HCT116 (cell line): ENCODE measurements around the gene CCRL2. TPM values are rescaled to one million over a fixed set of nuclear protein-coding genes. Genes with fewer than 3 reads are reported as not detected.

Source experiments
- ATAC-seq: fragments of 200-7000 bp; cut with Tn5 transposase; 2 replicates; pipeline ENCODE4 v1.9.1; 2020; ENCODE audit warnings: mild to moderate bottlenecking, moderate library complexity
- BruUV-seq: library from RNA; stranded (reverse); fragments of 400-500 nt; replicated peaks from 2 replicates; lab custom pipeline; 2021; lab: Mats Ljungman, UMichigan
- CTCF ChIA-PET: fragments of 300-600 bp; sonication (Branson Sonifier 250); formaldehyde crosslinking; loops from one replicate; lab custom pipeline; 2021; ENCODE audit warnings: antibody characterized with exemption; lab: Charles Lee
- POLR2A ChIA-PET: fragments of 300-600, 350-600 bp; sonication (Branson Sonifier 250); formaldehyde crosslinking; loops from one replicate; lab custom pipeline; 2021; ENCODE audit warnings: antibody characterized with exemption; lab: Charles Lee
- RAD21 ChIA-PET, 2 experiments: fragments of 300-600 bp; sonication (Branson Sonifier 250); formaldehyde crosslinking; loops; one replicate each; lab custom pipeline; 2023; ENCODE audit warnings: low total read pairs in 2 of 2; ENCODE audit not compliant: uncharacterized antibody in 2 of 2, unreplicated experiment in 2 of 2, low non-redundant PET in 1 of 2; lab: Charles Lee
- DNase-seq: peaks from one replicate; pipeline ENCODE4 v3.0.0-alpha.2; 2010; ENCODE audit warnings: low read depth, low spot score
- H2AFZ ChIP-seq: fragments of 200-600 bp; shearing (Covaris generic), sonication (generic); 2 replicates; pipeline ENCODE4 v1.6.1; 2017; ENCODE audit warnings: low read depth, mixed run types, mixed read lengths, antibody characterized with exemption, low read length; ENCODE audit not compliant: poor library complexity, severe bottlenecking
- H3K27ac ChIP-seq: 2 replicates; pipeline ENCODE4 v1.5.1; 2012; ENCODE audit warnings: low read depth, low read length
- H3K27me3 ChIP-seq: fragments of 200-600 bp; sonication (generic); 2 replicates; pipeline ENCODE4 v1.6.1; 2016; ENCODE audit warnings: mixed run types, low read length, mixed read lengths; ENCODE audit not compliant: insufficient read depth
- H3K36me3 ChIP-seq, 2 experiments: fragments of 200-500 bp in 1 of 2; fragments of 200-600 bp in 1 of 2; sonication (Bioruptor generic) in 1 of 2; sonication (generic) in 1 of 2; 2 replicates each; pipeline versions ENCODE4 v1.5.1 to v1.6.1; 2014 to 2016; ENCODE audit warnings: low read length in 2 of 2, inconsistent platforms in 1 of 2, mixed read lengths in 1 of 2, mixed run types in 1 of 2; ENCODE audit not compliant: insufficient read depth in 2 of 2, control insufficient read depth in 1 of 2
- H3K4me1 ChIP-seq, 2 experiments: fragments of 200-600 bp in 1 of 2; sonication (generic) in 1 of 2; 2 replicates each; pipeline versions ENCODE4 v1.5.1 to v1.6.1; 2012 to 2017; ENCODE audit warnings: low read length in 2 of 2, inconsistent platforms in 1 of 2, mild to moderate bottlenecking in 1 of 2, mixed read lengths in 1 of 2, mixed run types in 1 of 2, moderate library complexity in 1 of 2; ENCODE audit not compliant: insufficient read depth in 2 of 2, control insufficient read depth in 1 of 2
- H3K4me2 ChIP-seq: fragments of 200-600 bp; sonication (generic); 2 replicates; pipeline ENCODE4 v1.6.1; 2017; ENCODE audit warnings: mixed run types, low read length, mixed read lengths
- H3K4me3 ChIP-seq, 2 experiments: fragments of 200-600 bp in 1 of 2; sonication (generic) in 1 of 2; replicated peaks in 1 of 2; 2 replicates each; pipeline ENCODE4 v1.5.1; 2011 to 2016; ENCODE audit warnings: low read length in 2 of 2, control low read depth in 1 of 2, low read depth in 1 of 2, mild to moderate bottlenecking in 1 of 2, mixed read lengths in 1 of 2, mixed run types in 1 of 2
- H3K79me2 ChIP-seq: fragments of 200-600 bp; sonication (generic); 2 replicates; pipeline ENCODE4 v1.6.1; 2017; ENCODE audit warnings: mild to moderate bottlenecking, mixed run types, low read length, moderate library complexity, mixed read lengths; ENCODE audit not compliant: insufficient read depth
- H3K9ac ChIP-seq: fragments of 200-600 bp; sonication (generic); 2 replicates; pipeline ENCODE4 v1.6.1; 2016; ENCODE audit warnings: low read length, mixed read lengths
- H3K9me2 ChIP-seq: fragments of 200-600 bp; sonication (generic), shearing (Covaris generic); 2 replicates; pipeline ENCODE4 v1.6.1; 2017; ENCODE audit warnings: mixed run types, mild to moderate bottlenecking, moderate library complexity; ENCODE audit not compliant: insufficient read depth
- H3K9me3 ChIP-seq, 2 experiments: fragments of 200-500 bp in 1 of 2; fragments of 200-600 bp in 1 of 2; sonication (Bioruptor generic) in 1 of 2; sonication (generic) in 1 of 2; 2 replicates each; pipeline ENCODE4 v1.6.1; 2014 to 2017; ENCODE audit warnings: low read length in 2 of 2, mixed read lengths in 2 of 2, inconsistent platforms in 1 of 2, low read depth in 1 of 2, mild to moderate bottlenecking in 1 of 2, mixed run types in 1 of 2, moderate library complexity in 1 of 2; ENCODE audit not compliant: control insufficient read depth in 1 of 2, insufficient read depth in 1 of 2
- H4K20me1 ChIP-seq: fragments of 200-600 bp; sonication (generic), shearing (Covaris generic); 2 replicates; pipeline ENCODE4 v1.6.1; 2017; ENCODE audit warnings: mixed run types, mild to moderate bottlenecking, moderate library complexity; ENCODE audit not compliant: insufficient read depth
- CBX3 ChIP-seq: IDR thresholded peaks from 2 replicates; pipeline ENCODE4 v1.6.1; 2012; ENCODE audit warnings: low read depth
- EZH2phosphoT487 ChIP-seq: fragments of 200-600 bp; IDR thresholded peaks from 2 replicates; pipeline ENCODE4 v1.6.1; 2018; ENCODE audit warnings: antibody characterized with exemption, borderline replicate concordance
- FOSL1 ChIP-seq: IDR thresholded peaks from 2 replicates; pipeline ENCODE4 v1.6.1; 2012; ENCODE audit warnings: low read depth
- JUND ChIP-seq: IDR thresholded peaks from 2 replicates; pipeline ENCODE4 v1.6.1; 2012
- REST ChIP-seq: IDR thresholded peaks from 2 replicates; pipeline ENCODE4 v1.6.1; 2012; ENCODE audit warnings: low read depth
- SIN3A ChIP-seq: IDR thresholded peaks from 2 replicates; pipeline ENCODE4 v1.6.1; 2012; ENCODE audit warnings: low read depth
- intact Hi-C: fragments of 100-400 bp; cut with micrococcal nuclease; formaldehyde crosslinking; loops from 2 replicates; pipeline ENCODE4 v1.10.0; 2022
- total RNA-seq: library from RNA; stranded (reverse); gene quantifications from one replicate; pipeline ENCODE4 v1.2.1, GENCODE V29; 2021; ENCODE audit not compliant: unreplicated experiment

The CCRL2 gene
- total RNA-seq, 1 experiment from 2014 or later, result not detected

- H3K4me3 ChIP-seq, result no peak overlapping the region
- H3K9ac ChIP-seq, result no peak overlapping the region
- RAD21 ChIA-PET, result no interaction called here
Measured at GRCh38 chr3:46365041-46365440, 42.0 kb upstream of the CCRL2 start.

More at GRCh38 chr3:46365041-46365440, 42.0 kb upstream of the CCRL2 start:
- H3K4me2 ChIP-seq, result no peak overlapping the region
- ATAC-seq, result no peak
- no peak overlapping the region for H2AFZ ChIP-seq
- POLR2A ChIA-PET, result no interaction called here
- CTCF ChIA-PET, result interaction anchor here (2.0 kb wide), 1 partner anchor 13 kb away, joined by 8 read pairs; no protein-coding TSS in a partner anchor
- intact Hi-C loops, result loop anchor here (5.0 kb wide), 1 partner anchor 268 kb away; no protein-coding TSS in a partner anchor
- no peaks in the 10 kb centered on the region for H4K20me1 ChIP-seq
- TF ChIP-seq CBX3, result no peak
- no peak for TF ChIP-seq JUND
- TF ChIP-seq SIN3A, result no peak
- TF ChIP-seq REST, result no peak
- TF ChIP-seq EZH2phosphoT487, result no peak
- TF ChIP-seq FOSL1, result no peak
- TF ChIP-seq, all 23 proteins: peak for 0
- DNase-seq, result no peak
- no peak overlapping the region for H3K27ac ChIP-seq
- peaks cover 11% of the 10 kb centered on the region for H3K27me3 ChIP-seq
- BruUV-seq, result no TSS peak
- no peaks in the 10 kb centered on the region for H3K36me3 ChIP-seq
- no peaks in the 10 kb centered on the region for H3K4me1 ChIP-seq
- H3K9me3 ChIP-seq, result no peaks in the 10 kb centered on the region
- no peaks in the 10 kb centered on the region for H3K79me2 ChIP-seq
- H3K9me2 ChIP-seq, result no peaks in the 10 kb centered on the region
